Activated CD4-positive, alpha-beta T cell treated with anti-CD3 and anti-CD28 coated beads, Interleukin-2, amount 10 ng/mL, durations not matched to agents 7 days and 5 days (primary cell): ENCODE measurements around the gene OR51F1. TPM values are rescaled to one million over a fixed set of nuclear protein-coding genes. Genes with fewer than 3 reads are reported as not detected.
"Not testable (repeated sequence)": the region's sequence is repeated elsewhere in the genome, so short reads cannot be mapped to it uniquely, and the experiment has no call there.

ENCODE experiments used
- CTCF ChIA-PET: fragments of 350-600 bp; sonication (Branson Sonifier 250); formaldehyde crosslinking; loops from one replicate; lab custom pipeline; 2021; ENCODE audit warnings: antibody characterized with exemption; lab: Charles Lee
- POLR2A ChIA-PET: fragments of 350-600 bp; sonication (Branson Sonifier 250); formaldehyde crosslinking; loops from one replicate; lab custom pipeline; 2021; ENCODE audit warnings: antibody characterized with exemption; lab: Charles Lee
- DNase-seq: peaks from one replicate; pipeline ENCODE4 v3.0.0-alpha.2; 2020
- H3K27ac Mint-ChIP-seq: one replicate; pipeline ENCODE4 v1.8.0; 2021; ENCODE audit warnings: mild to moderate bottlenecking, moderate library complexity, mixed read lengths
- H3K27me3 Mint-ChIP-seq: one replicate; pipeline ENCODE4 v1.8.0; 2021; ENCODE audit warnings: mixed read lengths
- H3K36me3 Mint-ChIP-seq: one replicate; pipeline ENCODE4 v1.8.0; 2021; ENCODE audit warnings: low read depth, mixed read lengths
- H3K4me1 Mint-ChIP-seq: one replicate; pipeline ENCODE4 v1.8.0; 2021; ENCODE audit warnings: mixed read lengths
- H3K4me3 Mint-ChIP-seq: one replicate; pipeline ENCODE4 v1.8.0; 2021; ENCODE audit warnings: mild to moderate bottlenecking, moderate library complexity, mixed read lengths
- H3K9me3 Mint-ChIP-seq: one replicate; pipeline ENCODE4 v1.8.0; 2021; ENCODE audit warnings: mixed read lengths
- total RNA-seq, 2 experiments: library from RNA; stranded (reverse); gene quantifications; one replicate each; pipeline ENCODE4 v1.2.3, GENCODE V29; 2021

The OR51F1 gene
- total RNA-seq, 2 experiments from 2014 or later: not detected

DNA sequence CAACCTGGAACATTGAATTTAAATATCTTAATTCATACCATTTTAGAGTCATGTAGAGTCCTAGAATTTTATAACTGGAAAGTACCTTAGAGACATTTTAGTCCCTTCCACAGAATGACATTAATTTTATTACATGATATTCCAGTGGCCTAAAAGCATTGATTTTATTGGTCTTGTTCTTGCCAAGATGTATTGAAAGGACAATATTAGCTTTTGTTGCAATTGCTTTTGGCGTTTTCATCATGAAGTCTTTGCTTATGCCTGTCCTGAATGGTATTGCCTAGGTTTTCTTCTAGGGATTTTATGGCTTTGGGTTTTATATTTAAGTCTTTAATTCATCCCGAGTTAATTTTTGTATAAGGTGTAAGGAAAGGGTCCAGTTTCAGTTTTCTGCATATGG is 29.0 kb downstream of the OR51F1 start:
- ChIA-PET CTCF (no interaction called here), POLR2A (no interaction called here)
- Mint-ChIP-seq H3K27me3 (peaks cover 2% of the 10 kb centered on the region), H3K9me3 (no peaks in the 10 kb centered on the region), H3K4me1 (no peaks in the 10 kb centered on the region), H3K4me3 (no peak overlapping the region), H3K36me3 (no peaks in the 10 kb centered on the region), H3K27ac (no peak overlapping the region)
- no peak for DNase-seq

DNA sequence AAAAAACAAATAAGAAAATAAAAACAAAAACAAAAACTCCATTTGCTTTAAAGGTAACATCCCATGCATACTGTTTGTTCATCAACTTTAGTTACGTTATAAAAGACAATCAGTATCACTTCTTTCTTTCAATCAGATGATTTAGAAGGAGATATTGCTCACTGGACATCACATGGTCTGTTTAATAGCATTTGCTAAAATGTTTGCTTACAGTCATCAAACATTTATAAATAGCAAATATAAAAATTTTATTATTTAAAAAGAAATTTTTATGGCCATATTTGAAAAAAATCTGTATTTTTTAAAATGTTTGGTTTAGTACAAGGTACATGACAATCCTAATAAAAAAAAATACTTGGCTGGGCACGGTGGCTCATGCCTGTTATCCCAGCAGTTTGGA is 42.6 kb downstream of the OR51F1 start:
- CTCF ChIA-PET: no interaction called here

DNA sequence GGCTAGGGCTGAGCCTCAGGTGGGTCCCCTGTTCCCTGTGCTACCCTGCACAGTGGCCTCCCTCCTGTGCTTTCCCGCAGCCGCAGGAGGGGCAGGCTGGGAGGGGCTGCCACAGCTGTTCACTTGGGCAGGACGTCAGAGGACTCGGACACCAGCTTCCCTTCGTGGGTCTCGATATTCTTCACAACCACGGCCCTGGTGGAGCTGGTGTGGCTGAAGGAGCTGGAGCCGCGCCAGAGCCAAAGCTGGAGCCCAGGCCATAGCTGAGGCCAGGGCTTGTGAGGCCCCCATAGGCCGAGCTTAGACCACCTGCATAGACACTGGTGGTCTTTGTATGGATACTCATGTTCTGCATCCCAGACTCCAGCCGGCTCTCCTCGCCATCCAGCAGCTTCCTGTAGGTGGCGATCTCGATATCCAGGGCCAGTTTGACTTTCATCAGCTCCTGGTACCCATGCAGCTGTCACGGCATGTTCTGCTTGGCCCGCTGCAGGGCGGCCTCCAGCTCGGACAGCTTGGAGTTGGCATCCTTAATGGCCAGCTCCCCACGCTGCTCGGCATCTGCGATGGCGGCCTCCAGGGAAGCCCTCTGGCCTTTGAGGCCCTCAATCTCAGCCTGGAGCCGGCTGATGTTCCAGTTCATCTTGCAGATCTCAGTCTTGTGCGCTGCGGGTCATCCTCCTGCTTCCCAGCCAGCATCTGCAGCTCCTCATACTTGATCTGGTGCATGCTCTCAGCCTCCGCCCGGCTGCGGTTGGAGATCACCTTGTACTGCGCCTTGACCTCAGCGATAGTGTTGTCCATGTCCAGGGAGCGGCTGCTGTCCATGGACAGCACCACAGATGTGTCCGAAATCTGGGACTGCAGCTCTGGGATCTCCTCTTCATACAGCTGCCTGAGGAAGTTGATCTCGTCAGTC is 46.9 kb downstream of the OR51F1 start:
- POLR2A ChIA-PET, H3K27ac Mint-ChIP-seq: not testable (repeated sequence)

More for the DNA sequence above, 42.6 kb downstream of the OR51F1 start:
- no peaks in the 10 kb centered on the region for H3K27me3 Mint-ChIP-seq
- H3K4me1 Mint-ChIP-seq: no peaks in the 10 kb centered on the region
- no peaks in the 10 kb centered on the region for H3K36me3 Mint-ChIP-seq
- no peak for DNase-seq
- no peak overlapping the region for H3K27ac Mint-ChIP-seq
- no peaks in the 10 kb centered on the region for H3K9me3 Mint-ChIP-seq
- POLR2A ChIA-PET: no interaction called here
- H3K4me3 Mint-ChIP-seq: no peak overlapping the region

More for the DNA sequence above, 46.9 kb downstream of the OR51F1 start:
- H3K27me3 Mint-ChIP-seq, H3K9me3 Mint-ChIP-seq, H3K4me1 Mint-ChIP-seq, DNase-seq, CTCF ChIA-PET, H3K4me3 Mint-ChIP-seq, H3K36me3 Mint-ChIP-seq: not testable (repeated sequence)

Other genes starting within 250 kb of the OR51F1 start
- not detected for gene OR52M1, start 224.7 kb downstream of the OR51F1 start, total RNA-seq
- gene OR52I2, start 188.2 kb downstream of the OR51F1 start, total RNA-seq: not detected
- not detected for gene OR52I1, start 175.9 kb downstream of the OR51F1 start, total RNA-seq
- gene TRIM68, start 161.7 kb downstream of the OR51F1 start, total RNA-seq: 10 to 100 TPM; 13.4 to 15.4 TPM
- not detected for gene OR51D1, start 132.5 kb downstream of the OR51F1 start, total RNA-seq
- not detected for gene OR51E1, start 126.0 kb downstream of the OR51F1 start, total RNA-seq
- not detected for gene OR51E2, start 72.1 kb downstream of the OR51F1 start, total RNA-seq
- gene MMP26, start 65.2 kb downstream of the OR51F1 start, total RNA-seq: not detected
- not detected for gene OR52R1, start 34.4 kb upstream of the OR51F1 start, total RNA-seq
- gene OR51F2, start 51.4 kb upstream of the OR51F1 start, total RNA-seq: not detected
- gene OR51S1, start 79.3 kb upstream of the OR51F1 start, total RNA-seq: not detected
- not detected for gene OR51T1, start 112.0 kb upstream of the OR51F1 start, total RNA-seq
- gene OR51A7, start 133.8 kb upstream of the OR51F1 start, total RNA-seq: not detected
- gene OR51G2, start 149.4 kb upstream of the OR51F1 start, total RNA-seq: not detected
- gene OR51G1, start 154.4 kb upstream of the OR51F1 start, total RNA-seq: not detected
- gene OR51A4, start 177.7 kb upstream of the OR51F1 start, total RNA-seq: not detected
- gene OR51A2, start 185.8 kb upstream of the OR51F1 start, total RNA-seq: not detected
- not detected for gene OR51L1, start 224.9 kb upstream of the OR51F1 start, total RNA-seq